ENCODE results near the gene ATG4D.

The ATG4D gene

DNA sequence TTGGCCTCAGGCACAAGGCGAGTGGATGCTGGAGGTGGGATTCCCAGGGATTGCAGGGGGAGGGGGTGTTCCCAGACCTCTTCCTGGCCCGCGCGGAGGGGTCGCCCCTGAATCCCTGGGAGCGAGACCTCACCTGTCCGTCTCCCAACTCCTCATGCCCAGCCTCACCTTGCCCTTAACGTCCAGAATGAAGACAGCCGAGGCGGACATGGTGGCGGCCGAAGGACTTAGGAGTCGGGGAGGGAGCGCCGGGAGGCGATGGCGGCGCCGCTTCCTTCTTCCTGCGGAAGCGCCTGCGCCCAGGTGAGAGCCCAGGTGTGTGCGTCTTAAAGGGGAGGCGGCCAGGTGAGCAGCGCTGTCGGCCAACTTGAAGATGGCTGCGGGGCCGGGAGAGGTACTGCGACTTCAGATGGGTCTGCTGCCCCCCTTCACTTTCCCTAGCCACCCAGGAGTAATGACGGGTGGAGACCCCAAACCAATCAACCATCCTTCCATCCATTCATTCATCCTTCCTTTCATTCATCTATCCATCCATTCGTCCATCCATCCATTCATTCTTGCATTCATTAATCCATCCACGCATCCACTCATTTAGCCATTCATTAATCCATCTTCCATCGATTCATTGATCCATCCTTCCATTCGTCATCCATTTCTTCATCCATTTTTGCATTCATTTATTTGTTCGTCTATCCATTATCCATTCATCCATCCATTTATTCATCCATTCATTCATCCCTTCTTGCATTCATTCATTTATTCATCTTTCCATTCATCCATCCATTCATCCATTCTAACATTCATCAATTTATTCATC, 43.5 kb downstream of the ATG4D start, which contains the start of gene AP1M2:
AP1M2 (minus strand) TSS at position 291 of the 817 bp plus-strand sequence; CDS start at position 210, 81 bp downstream.
- no peak within 1 kb of the TSS for H3K4me3 ChIP-seq (ENCODE audit: low read depth, low read length)
- TF ChIP-seq, protein P1, sequence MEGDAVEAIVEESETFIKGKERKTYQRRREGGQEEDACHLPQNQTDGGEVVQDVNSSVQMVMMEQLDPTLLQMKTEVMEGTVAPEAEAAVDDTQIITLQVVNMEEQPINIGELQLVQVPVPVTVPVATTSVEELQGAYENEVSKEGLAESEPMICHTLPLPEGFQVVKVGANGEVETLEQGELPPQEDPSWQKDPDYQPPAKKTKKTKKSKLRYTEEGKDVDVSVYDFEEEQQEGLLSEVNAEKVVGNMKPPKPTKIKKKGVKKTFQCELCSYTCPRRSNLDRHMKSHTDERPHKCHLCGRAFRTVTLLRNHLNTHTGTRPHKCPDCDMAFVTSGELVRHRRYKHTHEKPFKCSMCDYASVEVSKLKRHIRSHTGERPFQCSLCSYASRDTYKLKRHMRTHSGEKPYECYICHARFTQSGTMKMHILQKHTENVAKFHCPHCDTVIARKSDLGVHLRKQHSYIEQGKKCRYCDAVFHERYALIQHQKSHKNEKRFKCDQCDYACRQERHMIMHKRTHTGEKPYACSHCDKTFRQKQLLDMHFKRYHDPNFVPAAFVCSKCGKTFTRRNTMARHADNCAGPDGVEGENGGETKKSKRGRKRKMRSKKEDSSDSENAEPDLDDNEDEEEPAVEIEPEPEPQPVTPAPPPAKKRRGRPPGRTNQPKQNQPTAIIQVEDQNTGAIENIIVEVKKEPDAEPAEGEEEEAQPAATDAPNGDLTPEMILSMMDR (conservative IDR thresholded peaks at IDR 0.05; ENCODE audit: low read depth, low read length): no peak
- no peak for DNase-seq (ENCODE audit: low read depth)

DNA sequence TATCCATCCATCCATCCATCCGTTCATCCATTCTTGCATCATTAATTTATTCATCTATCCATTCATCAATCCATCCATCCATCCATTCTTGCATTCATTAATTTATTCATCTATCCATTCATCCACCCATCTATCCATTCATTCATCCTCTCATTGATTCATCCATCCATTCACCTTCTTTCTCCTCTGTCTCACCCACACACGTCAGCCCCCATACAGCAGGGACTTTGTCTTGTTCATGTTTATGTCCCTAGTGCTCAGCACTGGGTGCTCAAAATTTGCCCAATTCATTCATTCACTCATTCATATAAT, 44.1 kb downstream of the ATG4D start:
- H3K4me3 ChIP-seq (ENCODE audit: low read depth, low read length): no peak overlapping the region
- DNase-seq (ENCODE audit: low read depth): no peak
- TF ChIP-seq, protein P1 (conservative IDR thresholded peaks at IDR 0.05; ENCODE audit: low read depth, low read length): no peak

DNA sequence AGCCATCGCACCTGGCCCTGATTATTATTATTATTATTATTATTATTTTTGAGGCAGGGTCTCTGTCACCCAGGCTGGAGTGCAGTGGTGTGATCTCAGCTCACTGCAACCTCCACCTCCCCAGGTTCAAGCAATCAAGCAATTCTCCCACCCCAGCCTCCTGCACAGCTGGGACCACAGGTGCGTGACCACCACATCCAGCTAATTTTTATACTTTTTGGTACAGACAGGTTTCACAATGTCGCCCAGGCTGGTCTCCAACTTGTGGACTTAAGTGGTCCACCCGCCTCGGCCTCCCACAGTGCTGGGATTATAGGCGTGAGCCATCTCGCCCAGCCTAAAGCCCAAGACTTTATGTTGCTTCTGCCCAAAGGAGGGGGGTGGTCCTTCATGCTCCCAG, 49.4 kb downstream of the ATG4D start:
- TF ChIP-seq, protein P1 (conservative IDR thresholded peaks at IDR 0.05; ENCODE audit: low read depth, low read length): no peak
- H3K4me3 ChIP-seq (ENCODE audit: low read depth, low read length): no peak overlapping the region
- no peak for DNase-seq (ENCODE audit: low read depth)

DNA sequence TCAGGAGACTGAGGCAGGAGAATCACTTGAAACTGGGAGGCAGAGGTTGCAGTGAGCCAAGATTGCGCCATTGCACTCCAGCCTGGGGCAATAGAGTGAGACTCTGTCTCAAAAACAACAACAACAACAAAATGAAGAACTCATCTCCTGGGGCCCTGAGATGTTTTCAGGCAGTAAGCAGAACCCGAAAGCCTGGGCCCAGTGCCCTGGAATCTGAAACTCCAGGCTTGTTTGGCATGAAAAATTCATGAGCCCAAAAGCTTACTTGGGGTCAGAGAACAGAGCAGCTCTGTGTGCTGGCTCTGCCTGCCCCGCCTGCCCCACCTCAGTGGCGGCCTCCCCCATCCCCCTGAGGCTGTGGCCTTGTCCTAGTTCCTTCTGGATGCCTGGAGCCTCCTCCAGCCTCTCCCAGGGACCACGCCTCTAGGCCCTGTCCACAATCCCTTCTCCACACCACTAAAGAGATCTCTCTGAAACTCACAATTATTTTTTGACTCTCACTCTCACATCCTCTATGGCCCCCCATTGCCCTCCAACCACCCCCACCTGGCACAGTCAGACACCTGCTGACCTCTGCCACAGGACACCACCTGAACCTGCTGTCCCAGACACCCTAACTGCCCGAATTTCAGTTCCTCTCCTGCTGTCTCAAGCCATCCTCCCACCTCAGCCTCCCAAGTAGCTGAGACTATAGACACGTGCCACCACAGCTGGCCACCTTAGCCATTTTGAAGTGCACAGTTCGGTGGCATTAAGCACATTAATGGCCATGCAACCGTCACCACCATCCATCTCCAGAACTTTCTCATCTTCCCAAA, 50.3 kb downstream of the ATG4D start:
- TF ChIP-seq, protein P1 (conservative IDR thresholded peaks at IDR 0.05; ENCODE audit: low read depth, low read length): no peak
- H3K4me3 ChIP-seq (ENCODE audit: low read depth, low read length): no peak overlapping the region
- peak; percentile 29 for DNase-seq (ENCODE audit: low read depth)

DNA sequence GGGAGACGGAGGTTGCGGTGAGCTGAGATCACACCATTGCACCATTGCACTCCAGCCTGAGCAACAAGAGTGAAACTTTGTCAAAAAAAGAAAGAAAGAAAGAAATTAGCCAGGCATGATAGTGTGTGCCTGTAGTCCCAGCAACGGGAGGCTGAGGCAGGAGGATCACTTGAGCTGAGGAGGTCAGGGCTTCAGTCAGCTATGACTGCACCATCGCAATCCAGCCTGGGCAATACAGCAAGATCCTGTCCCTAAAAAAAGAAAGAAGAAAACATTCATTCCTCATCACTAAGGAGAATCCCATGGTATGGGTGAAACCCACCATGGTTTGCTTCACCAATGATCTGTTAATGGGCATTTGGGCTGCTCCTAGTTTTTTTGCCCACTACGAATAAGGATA, 56.4 kb downstream of the ATG4D start:
- no peak for DNase-seq (ENCODE audit: low read depth)
- TF ChIP-seq, protein P1 (conservative IDR thresholded peaks at IDR 0.05; ENCODE audit: low read depth, low read length): no peak
- no peak overlapping the region for H3K4me3 ChIP-seq (ENCODE audit: low read depth, low read length)

DNA sequence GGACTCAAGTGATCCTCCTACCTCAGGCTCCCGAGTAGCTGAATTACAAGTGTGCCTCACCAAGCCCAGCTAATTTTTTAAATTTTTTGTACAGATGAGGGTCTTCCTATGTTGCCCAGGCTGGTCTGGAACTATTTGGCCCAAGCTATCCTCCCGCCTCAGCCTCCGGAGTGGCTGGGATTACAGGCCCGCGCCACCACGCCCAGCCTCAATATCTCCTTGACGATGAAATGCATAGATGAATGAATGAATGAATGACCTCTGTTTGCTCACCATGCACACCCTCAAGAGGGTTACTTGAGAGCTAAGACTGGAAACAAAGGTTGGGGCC, 58.3 kb downstream of the ATG4D start:
- TF ChIP-seq, protein P1 (conservative IDR thresholded peaks at IDR 0.05; ENCODE audit: low read depth, low read length): no peak
- no peak for DNase-seq (ENCODE audit: low read depth)
- H3K4me3 ChIP-seq (ENCODE audit: low read depth, low read length): peak overlapping the region; percentile 20
